ENCODE measurements around the gene WNT7A.

WNT7A gene

GRCh38 chr3:13894096-13894806, 14.4 kb upstream of the WNT7A start:
- Histone ChIP-seq H3K4me3 (ENCODE audit: low read depth in 1 of 2, low read length in 2 of 2) (no peak overlapping the region), H4K20me1 (ENCODE audit: insufficient read depth, low read length) (no peaks in the 10 kb centered on the region)

GRCh38 chr3:13892304-13892703, 12.4 kb upstream of the WNT7A start:
- TF ChIP-seq, protein P1, sequence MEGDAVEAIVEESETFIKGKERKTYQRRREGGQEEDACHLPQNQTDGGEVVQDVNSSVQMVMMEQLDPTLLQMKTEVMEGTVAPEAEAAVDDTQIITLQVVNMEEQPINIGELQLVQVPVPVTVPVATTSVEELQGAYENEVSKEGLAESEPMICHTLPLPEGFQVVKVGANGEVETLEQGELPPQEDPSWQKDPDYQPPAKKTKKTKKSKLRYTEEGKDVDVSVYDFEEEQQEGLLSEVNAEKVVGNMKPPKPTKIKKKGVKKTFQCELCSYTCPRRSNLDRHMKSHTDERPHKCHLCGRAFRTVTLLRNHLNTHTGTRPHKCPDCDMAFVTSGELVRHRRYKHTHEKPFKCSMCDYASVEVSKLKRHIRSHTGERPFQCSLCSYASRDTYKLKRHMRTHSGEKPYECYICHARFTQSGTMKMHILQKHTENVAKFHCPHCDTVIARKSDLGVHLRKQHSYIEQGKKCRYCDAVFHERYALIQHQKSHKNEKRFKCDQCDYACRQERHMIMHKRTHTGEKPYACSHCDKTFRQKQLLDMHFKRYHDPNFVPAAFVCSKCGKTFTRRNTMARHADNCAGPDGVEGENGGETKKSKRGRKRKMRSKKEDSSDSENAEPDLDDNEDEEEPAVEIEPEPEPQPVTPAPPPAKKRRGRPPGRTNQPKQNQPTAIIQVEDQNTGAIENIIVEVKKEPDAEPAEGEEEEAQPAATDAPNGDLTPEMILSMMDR (IDR thresholded peaks at IDR 0.05; ENCODE audit: borderline replicate concordance, extremely low read depth, low read length, poor library complexity, severe bottlenecking), result no peak
- TF ChIP-seq EZH2 (IDR thresholded peaks at IDR 0.05; ENCODE audit: borderline replicate concordance, low read depth, low read length, severe bottlenecking), result no peak
- H3K4me2 ChIP-seq (ENCODE audit: insufficient read depth, low read length), result no peak overlapping the region
- peaks cover 32% of the 10 kb centered on the region for H3K4me1 ChIP-seq (ENCODE audit: insufficient read depth, low read length)
- no peaks in the 10 kb centered on the region for H3K36me3 ChIP-seq (ENCODE audit: insufficient read depth, low read length)
- ATAC-seq (ENCODE audit: insufficient read depth, low read depth) (no peak), DNase-seq (no peak)
- no peak overlapping the region for H2AFZ ChIP-seq (ENCODE audit: low read depth, low read length)
- no peak overlapping the region for H3K9ac ChIP-seq (ENCODE audit: low read depth, low read length)
- no peaks in the 10 kb centered on the region for H3K79me2 ChIP-seq (ENCODE audit: insufficient read depth, low read length)
- no peak overlapping the region for H3K4me3 ChIP-seq (ENCODE audit: low read depth in 1 of 2, low read length in 2 of 2)
- H4K20me1 ChIP-seq (ENCODE audit: insufficient read depth, low read length), result no peaks in the 10 kb centered on the region
- peaks cover 25% of the 10 kb centered on the region for H3K27me3 ChIP-seq (ENCODE audit: insufficient read depth, low read length, poor library complexity)
- no peak overlapping the region for H3K27ac ChIP-seq (ENCODE audit: low read length)
- no peaks in the 10 kb centered on the region for H3K9me3 ChIP-seq (ENCODE audit: insufficient read depth, low read length, severe bottlenecking)

More at GRCh38 chr3:13894096-13894806, 14.4 kb upstream of the WNT7A start:
- Histone ChIP-seq H3K4me2 (ENCODE audit: insufficient read depth, low read length) (no peak overlapping the region), H2AFZ (ENCODE audit: low read depth, low read length) (no peak overlapping the region), H3K27me3 (ENCODE audit: insufficient read depth, low read length, poor library complexity) (peaks cover 32% of the 10 kb centered on the region), H3K9me3 (ENCODE audit: insufficient read depth, low read length, severe bottlenecking) (no peaks in the 10 kb centered on the region), H3K9ac (ENCODE audit: low read depth, low read length) (no peak overlapping the region), H3K27ac (ENCODE audit: low read length) (no peak overlapping the region), H3K4me1 (ENCODE audit: insufficient read depth, low read length) (peaks cover 32% of the 10 kb centered on the region), H3K79me2 (ENCODE audit: insufficient read depth, low read length) (no peaks in the 10 kb centered on the region), H3K36me3 (ENCODE audit: insufficient read depth, low read length) (no peaks in the 10 kb centered on the region)
- DNase-seq (no peak), ATAC-seq (ENCODE audit: insufficient read depth, low read depth) (no peak)
- TF ChIP-seq, protein P1 (IDR thresholded peaks at IDR 0.05; ENCODE audit: borderline replicate concordance, extremely low read depth, low read length, poor library complexity, severe bottlenecking), result no peak
- no peak for TF ChIP-seq EZH2 (IDR thresholded peaks at IDR 0.05; ENCODE audit: borderline replicate concordance, low read depth, low read length, severe bottlenecking)

- Histone ChIP-seq H3K27ac (ENCODE audit: low read length) (no peak overlapping the region), H3K4me1 (ENCODE audit: insufficient read depth, low read length) (peaks cover 32% of the 10 kb centered on the region), H3K27me3 (ENCODE audit: insufficient read depth, low read length, poor library complexity) (peaks cover 25% of the 10 kb centered on the region), H4K20me1 (ENCODE audit: insufficient read depth, low read length) (no peaks in the 10 kb centered on the region), H3K79me2 (ENCODE audit: insufficient read depth, low read length) (no peaks in the 10 kb centered on the region), H3K36me3 (ENCODE audit: insufficient read depth, low read length) (no peaks in the 10 kb centered on the region), H3K9me3 (ENCODE audit: insufficient read depth, low read length, severe bottlenecking) (no peaks in the 10 kb centered on the region), H3K4me2 (ENCODE audit: insufficient read depth, low read length) (no peak overlapping the region), H3K4me3 (ENCODE audit: low read depth in 1 of 2, low read length in 2 of 2) (no peak overlapping the region), H3K9ac (ENCODE audit: low read depth, low read length) (no peak overlapping the region), H2AFZ (ENCODE audit: low read depth, low read length) (no peak overlapping the region)
- ATAC-seq (ENCODE audit: insufficient read depth, low read depth) (no peak), DNase-seq (peak; percentile 33)
- TF ChIP-seq, protein P1 (IDR thresholded peaks at IDR 0.05; ENCODE audit: borderline replicate concordance, extremely low read depth, low read length, poor library complexity, severe bottlenecking), result no peak
- no peak for TF ChIP-seq EZH2 (IDR thresholded peaks at IDR 0.05; ENCODE audit: borderline replicate concordance, low read depth, low read length, severe bottlenecking)
These were observed 11.7 kb upstream of the WNT7A start for GRCh38 chr3:13891492-13892073.

Measured in DND-41 (cell line).